Fibroblast of lung (primary cell): Measurements from ENCODE around the gene NAIF1. TPM values are rescaled to one million over a fixed set of nuclear protein-coding genes. Genes with fewer than 3 reads are reported as not detected.

ENCODE experiments used
- DNase-seq, 2 donors: peaks; one replicate each; pipeline versions ENCODE4 v3.0.0 to v3.0.0-alpha.2; 2010; ENCODE audit warnings: low read depth in 2 of 2
- H2AFZ ChIP-seq: 2 replicates; pipeline ENCODE4 v1.5.1; 2012; ENCODE audit warnings: low read length, control low read depth, inconsistent platforms
- H3K27ac ChIP-seq: 2 replicates; pipeline ENCODE4 v1.5.1; 2011; ENCODE audit warnings: low read length, control low read depth; ENCODE audit not compliant: insufficient read depth
- H3K27me3 ChIP-seq: 2 replicates; pipeline ENCODE4 v1.5.1; 2011; ENCODE audit warnings: mild to moderate bottlenecking, low read length; ENCODE audit not compliant: control insufficient read depth, insufficient read depth
- H3K36me3 ChIP-seq: 2 replicates; pipeline ENCODE4 v1.5.1; 2011; ENCODE audit warnings: low read length; ENCODE audit not compliant: control insufficient read depth, insufficient read depth
- H3K4me1 ChIP-seq: 2 replicates; pipeline ENCODE4 v1.5.1; 2011; ENCODE audit warnings: low read length; ENCODE audit not compliant: control insufficient read depth, insufficient read depth; ENCODE audit errors: extremely low read depth
- H3K4me2 ChIP-seq: 2 replicates; pipeline ENCODE4 v1.5.1; 2011; ENCODE audit warnings: low read length, control low read depth; ENCODE audit not compliant: insufficient read depth; ENCODE audit errors: extremely low read depth
- H3K4me3 ChIP-seq, 4 experiments: fragments of 200-600 bp in 1 of 4; sonication (generic) in 1 of 4; replicated peaks in 1 of 4; 2 replicates each; pipeline ENCODE4 v1.5.1; 2011 to 2016; ENCODE audit warnings: low read length in 4 of 4, low read depth in 3 of 4, mild to moderate bottlenecking in 3 of 4, control low read depth in 2 of 4, inconsistent platforms in 1 of 4, mixed read lengths in 1 of 4; ENCODE audit not compliant: insufficient read depth in 1 of 4; ENCODE audit errors: control extremely low read depth in 1 of 4
- H3K79me2 ChIP-seq: 2 replicates; pipeline ENCODE4 v1.5.1; 2012; ENCODE audit warnings: mild to moderate bottlenecking, low read length, inconsistent platforms; ENCODE audit not compliant: control insufficient read depth, insufficient read depth
- H3K9ac ChIP-seq: 2 replicates; pipeline ENCODE4 v1.5.1; 2011; ENCODE audit warnings: mild to moderate bottlenecking, low read length, control low read depth; ENCODE audit not compliant: insufficient read depth
- H3K9me3 ChIP-seq: 2 replicates; pipeline ENCODE4 v1.5.1; 2012; ENCODE audit warnings: low read depth, low read length; ENCODE audit not compliant: control insufficient read depth, insufficient read depth
- H4K20me1 ChIP-seq: 2 replicates; pipeline ENCODE4 v1.5.1; 2011; ENCODE audit warnings: low read length; ENCODE audit not compliant: control insufficient read depth, insufficient read depth; ENCODE audit errors: extremely low read depth
- CTCF ChIP-seq, 2 donors: IDR thresholded peaks in 1 of 2; conservative IDR thresholded peaks in 1 of 2; 1 replicate in 1 of 2; 2 replicates in 1 of 2; pipeline ENCODE4 v1.5.1; 2011 to 2012; ENCODE audit warnings: low read length in 2 of 2, control low read depth in 1 of 2, inconsistent platforms in 1 of 2, low read depth in 1 of 2, mild to moderate bottlenecking in 1 of 2
- EZH2 ChIP-seq: IDR thresholded peaks from 2 replicates; pipeline ENCODE4 v1.5.1; 2012; ENCODE audit warnings: low read length, control low read depth, mild to moderate bottlenecking; ENCODE audit errors: missing control alignments
- polyA plus RNA-seq, 2 donors: library from polyadenylated mRNA; depleted of rRNA in 1 of 2; stranded (reverse) in 1 of 2; unstranded in 1 of 2; fragments of >200 nt; gene quantifications; 2 replicates each; pipeline ENCODE4 v1.2.1, GENCODE V29; 2011 to 2012; ENCODE audit warnings: missing spikeins in 1 of 2
- total RNA-seq: library from RNA; depleted of rRNA; stranded (reverse); fragments of >200 nt; gene quantifications from 2 replicates; pipeline ENCODE4 v1.2.1, GENCODE V29; 2014

The NAIF1 gene
- total and polyA plus RNA-seq, 2 donors (not counting 1 experiment from before 2014, with no cell fraction given), result 5.5 to 13.2 TPM

- no peak overlapping the region for H2AFZ ChIP-seq
- no peak overlapping the region for H3K4me2 ChIP-seq
- H3K4me1 ChIP-seq, result peaks cover 14% of the 10 kb centered on the region
- H4K20me1 ChIP-seq, result no peaks in the 10 kb centered on the region
- H3K9me3 ChIP-seq, result no peaks in the 10 kb centered on the region
- H3K27me3 ChIP-seq, result no peaks in the 10 kb centered on the region
- H3K4me3 ChIP-seq, result no peak overlapping the region
- no peak for TF ChIP-seq CTCF (conservative IDR thresholded peaks at IDR 0.05 in 1 of 2, IDR thresholded peaks at IDR 0.05 in 1 of 2; ENCODE audit: low read depth in 1 of 2, low read length in 2 of 2)
- H3K9ac ChIP-seq, result no peak overlapping the region
- peak in 1 of 2 donors; percentile 80 for DNase-seq
- peak overlapping the region; percentile 34 for H3K27ac ChIP-seq
- no peaks in the 10 kb centered on the region for H3K79me2 ChIP-seq
- H3K36me3 ChIP-seq, result peaks cover 3% of the 10 kb centered on the region
Observed at GRCh38 chr9:128056887-128057723, 10.0 kb downstream of the NAIF1 start.

DNA sequence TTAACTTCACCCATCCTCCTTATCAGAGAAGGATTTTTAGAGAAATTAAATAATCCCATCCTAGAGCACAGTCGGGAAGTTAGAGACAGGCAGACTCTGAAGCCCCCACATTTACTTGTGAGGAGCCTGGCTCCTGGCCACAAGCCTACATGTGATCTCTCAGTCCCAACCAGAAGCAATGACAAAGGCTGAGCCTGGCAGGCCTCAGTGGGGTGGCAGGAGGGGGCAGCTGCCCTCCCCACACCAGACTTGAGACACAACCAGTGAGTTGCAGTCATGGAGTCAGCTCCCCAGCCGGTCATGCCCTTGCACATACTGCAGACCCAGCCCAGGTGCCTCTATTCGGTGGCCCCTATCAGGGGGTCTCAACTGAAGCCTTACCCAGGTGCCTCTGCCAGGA is 11.0 kb downstream of the NAIF1 start:
- DNase-seq, result no peak
- TF ChIP-seq CTCF (conservative IDR thresholded peaks at IDR 0.05 in 1 of 2, IDR thresholded peaks at IDR 0.05 in 1 of 2; ENCODE audit: low read depth in 1 of 2, low read length in 2 of 2), result no peak
- no peak for TF ChIP-seq EZH2
- Histone ChIP-seq H4K20me1 (no peaks in the 10 kb centered on the region), H3K27me3 (no peaks in the 10 kb centered on the region), H3K4me2 (no peak overlapping the region), H2AFZ (no peak overlapping the region), H3K4me3 (no peak overlapping the region), H3K9me3 (no peaks in the 10 kb centered on the region), H3K36me3 (no peaks in the 10 kb centered on the region), H3K27ac (no peak overlapping the region), H3K4me1 (peaks cover 14% of the 10 kb centered on the region), H3K9ac (no peak overlapping the region), H3K79me2 (no peaks in the 10 kb centered on the region)

- H4K20me1 ChIP-seq, result no peaks in the 10 kb centered on the region
- TF ChIP-seq CTCF (conservative IDR thresholded peaks at IDR 0.05 in 1 of 2, IDR thresholded peaks at IDR 0.05 in 1 of 2; ENCODE audit: low read depth in 1 of 2, low read length in 2 of 2) (no peak), EZH2 (no peak)
- no peak overlapping the region for H3K4me2 ChIP-seq
- no peak overlapping the region for H3K4me3 ChIP-seq
- H3K27me3 ChIP-seq, result no peaks in the 10 kb centered on the region
- H3K4me1 ChIP-seq, result peaks cover 14% of the 10 kb centered on the region
- no peaks in the 10 kb centered on the region for H3K36me3 ChIP-seq
- peak in 1 of 2 donors; percentile 93 for DNase-seq
- no peak overlapping the region for H2AFZ ChIP-seq
- H3K27ac ChIP-seq, result no peak overlapping the region
- H3K9me3 ChIP-seq, result no peaks in the 10 kb centered on the region
- no peak overlapping the region for H3K9ac ChIP-seq
- H3K79me2 ChIP-seq, result no peaks in the 10 kb centered on the region
Observed at GRCh38 chr9:128055344-128056040, 11.6 kb downstream of the NAIF1 start.
